Activated naive CD4-positive, alpha-beta T cell treated with anti-CD3 and anti-CD28 coated beads, Interleukin-2, amount 50 U/mL, for 16 hours (primary cell): Measurements from ENCODE around the gene GATA2.
A peak's percentile ranks its signal among the peaks of the same experiment; 100 is the strongest.

Source experiments
- DNase-seq: peaks from one replicate; pipeline ENCODE4 v3.0.0-alpha.2; 2020

GATA2 gene

GRCh38 chr3:128492671-128493569 lies at the start of gene GATA2:
GATA2 (minus strand) TSS chr3:128493201; CDS start chr3:128487031, 6,170 bp downstream.
- DNase-seq: peak; percentile 42

DNA sequence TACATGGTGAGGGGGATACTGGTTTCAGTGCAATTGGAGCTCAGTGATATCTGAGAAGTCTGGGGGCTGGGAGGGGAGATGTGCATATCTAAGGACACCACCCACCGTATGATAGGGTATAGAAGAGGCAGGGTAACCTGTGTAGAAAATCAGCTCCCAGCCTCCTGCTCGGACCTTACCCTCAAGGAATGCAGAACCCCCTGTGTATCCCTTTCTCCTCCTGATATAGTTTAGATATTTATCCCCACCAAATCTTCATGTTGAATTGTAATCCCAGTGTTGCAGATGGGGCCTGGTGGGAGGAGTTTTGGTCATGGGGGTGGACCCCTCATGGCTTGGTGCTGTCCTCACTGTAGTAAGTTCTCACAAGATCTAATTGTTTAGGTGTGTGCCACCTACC lies 48.2 kb upstream of the GATA2 start:
- DNase-seq: no peak

GRCh38 chr3:128539376-128539775 lies 46.4 kb upstream of the GATA2 start:
- DNase-seq: no peak

GRCh38 chr3:128537091-128537703 lies 44.2 kb upstream of the GATA2 start:
- no peak for DNase-seq

DNA sequence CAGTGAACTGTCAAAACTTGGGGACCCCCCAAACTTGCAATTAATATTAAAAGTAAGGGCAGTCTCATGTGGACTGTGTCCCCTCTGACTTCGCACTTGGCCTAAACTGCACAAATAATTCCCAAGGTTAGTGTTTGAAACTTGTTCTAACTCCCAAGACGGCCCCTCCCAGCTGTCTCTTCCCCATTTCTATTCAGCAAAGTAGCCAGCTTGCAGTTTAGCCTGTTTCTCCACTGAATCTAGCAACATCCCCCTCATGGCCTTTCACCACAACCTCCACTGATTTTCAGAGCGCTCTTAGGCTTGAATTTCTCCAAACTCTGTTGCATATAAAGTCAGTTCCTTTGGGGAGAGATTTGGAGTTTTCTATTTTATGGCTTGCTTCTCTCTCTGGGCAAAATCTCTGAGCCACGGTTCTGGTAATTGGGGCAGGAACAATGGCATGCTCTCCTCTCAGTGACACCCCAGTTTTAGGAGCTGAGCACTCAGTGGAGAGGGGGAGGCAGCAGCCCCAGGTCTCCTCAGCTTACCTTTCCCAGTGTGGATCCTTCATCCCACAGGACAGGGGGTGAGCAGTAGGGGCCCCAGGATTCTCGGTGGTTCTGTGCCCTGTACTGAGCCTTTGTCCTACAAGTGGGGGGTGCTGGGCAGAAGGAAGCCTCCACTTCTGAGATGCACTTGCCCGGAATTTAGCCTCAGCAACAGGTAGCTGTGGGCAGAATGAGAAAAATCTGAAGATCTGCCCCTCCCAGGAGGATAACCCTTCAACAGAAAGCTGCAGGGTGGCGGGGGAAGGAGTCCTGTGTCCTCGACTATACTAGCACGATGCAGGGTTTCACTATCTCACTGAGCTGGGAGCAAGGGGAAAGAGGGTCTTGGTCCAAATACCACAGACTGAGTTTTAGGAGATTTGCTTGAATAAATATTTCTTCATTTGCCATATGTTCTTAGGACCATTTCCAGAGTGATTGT lies 39.3 kb upstream of the GATA2 start:
- no peak for DNase-seq

- no peak for DNase-seq
Measured at GRCh38 chr3:128524374-128525299, 31.6 kb upstream of the GATA2 start.

- no peak for DNase-seq
Measured at GRCh38 chr3:128523591-128523990, 30.6 kb upstream of the GATA2 start.

DNA sequence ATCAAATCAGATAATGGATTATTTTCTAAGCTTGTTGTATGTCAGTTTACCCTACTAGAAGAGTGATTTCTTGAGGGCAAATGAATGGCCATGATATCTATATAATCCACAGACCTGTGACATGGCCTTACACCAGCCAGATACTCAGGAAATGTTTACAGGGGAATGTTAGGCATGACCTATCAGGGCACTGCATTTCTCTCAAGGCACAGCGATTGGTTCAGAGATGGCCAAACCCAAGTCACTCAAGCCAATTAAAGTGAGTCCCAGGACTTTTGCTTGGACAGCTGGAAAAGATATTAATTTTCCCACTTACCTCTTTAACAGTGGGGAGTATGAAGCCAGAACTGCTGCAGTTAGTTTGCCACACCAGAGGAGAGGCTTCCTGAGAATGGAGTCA lies 28.7 kb upstream of the GATA2 start:
- no peak for DNase-seq

DNA sequence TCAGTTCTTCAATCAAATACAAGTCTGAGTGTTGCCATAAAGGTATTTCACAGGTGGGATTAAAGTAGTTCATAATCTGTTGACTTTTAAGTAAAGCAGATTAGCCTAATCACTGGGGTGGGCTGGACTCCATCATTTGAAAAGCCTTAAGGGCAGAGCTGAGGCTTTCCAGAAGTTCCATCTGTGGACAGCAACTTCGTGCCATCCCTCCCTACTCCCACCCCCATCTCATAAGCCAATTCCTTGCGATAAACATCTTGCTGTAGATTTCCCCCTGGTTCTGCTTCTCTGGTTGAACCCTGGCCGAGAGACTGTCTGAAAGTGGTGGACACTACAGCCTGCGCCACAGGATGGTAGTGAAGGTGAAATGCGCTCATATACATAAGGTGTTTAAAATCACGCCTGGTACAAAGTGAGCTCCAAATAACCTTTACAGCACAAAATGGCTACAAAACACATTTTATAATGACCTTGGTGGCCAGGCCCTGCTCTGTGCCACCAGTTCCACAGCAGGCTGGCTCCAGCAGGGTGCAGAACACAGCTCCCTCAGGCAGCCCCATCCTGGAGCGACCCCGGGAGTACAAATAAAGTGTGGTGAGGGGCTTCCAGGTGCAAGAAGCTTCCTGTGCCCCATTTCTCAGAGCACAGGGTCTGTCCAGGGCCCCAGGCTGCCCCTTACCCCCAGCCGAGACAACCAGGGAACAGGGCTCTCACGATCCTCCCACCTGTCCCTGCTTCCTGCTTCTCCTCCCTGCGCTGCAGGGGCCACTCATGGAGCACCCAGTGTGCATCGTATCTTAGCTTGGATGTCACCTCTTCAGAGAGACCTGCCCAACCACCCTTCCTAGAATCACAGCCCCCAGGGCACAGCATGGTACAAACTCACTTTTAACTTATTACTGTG lies 25.8 kb upstream of the GATA2 start:
- no peak for DNase-seq

- DNase-seq: no peak
Measured at GRCh38 chr3:128517648-128518047, 24.6 kb upstream of the GATA2 start.

DNA sequence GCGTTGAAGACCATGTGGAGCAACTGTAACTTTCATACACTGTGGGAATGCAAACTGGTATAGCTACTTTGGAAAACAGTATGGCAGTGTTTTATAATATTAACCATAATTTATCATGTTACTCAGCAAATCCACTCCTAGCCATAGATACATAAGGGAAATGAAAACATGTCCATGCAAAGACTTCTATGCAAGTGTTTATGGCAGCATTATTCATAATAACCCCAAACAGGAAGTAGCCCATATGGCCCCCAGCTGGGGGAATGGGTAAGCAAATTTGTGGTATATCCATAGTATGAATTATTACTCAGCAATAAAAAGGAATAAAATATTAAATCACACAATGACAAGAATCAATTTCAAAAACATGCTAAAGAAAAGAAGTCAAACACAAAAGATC lies 23.0 kb upstream of the GATA2 start:
- DNase-seq: no peak

DNA sequence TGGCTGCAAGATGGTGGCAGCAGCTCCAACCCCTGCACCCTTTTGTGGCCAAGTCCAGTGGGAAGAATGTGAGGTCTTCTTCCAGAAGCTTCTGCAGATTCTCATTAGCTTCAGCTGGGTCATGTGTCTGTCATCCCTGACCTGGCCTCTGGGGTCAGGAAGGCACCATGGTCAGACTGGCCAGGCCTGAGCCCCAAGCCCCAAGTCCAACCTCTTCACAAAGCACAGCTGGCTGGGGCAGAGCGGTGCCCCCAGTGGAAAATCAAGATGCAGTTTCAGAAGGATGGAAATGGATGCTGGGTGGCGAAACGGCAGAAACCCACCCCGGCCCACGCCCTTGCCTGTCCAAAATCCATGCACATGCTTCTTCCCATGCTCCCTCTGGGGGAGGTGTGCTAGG lies 15.9 kb upstream of the GATA2 start:
- DNase-seq: no peak

GRCh38 chr3:128506754-128507153 lies 13.8 kb upstream of the GATA2 start:
- DNase-seq: no peak

DNA sequence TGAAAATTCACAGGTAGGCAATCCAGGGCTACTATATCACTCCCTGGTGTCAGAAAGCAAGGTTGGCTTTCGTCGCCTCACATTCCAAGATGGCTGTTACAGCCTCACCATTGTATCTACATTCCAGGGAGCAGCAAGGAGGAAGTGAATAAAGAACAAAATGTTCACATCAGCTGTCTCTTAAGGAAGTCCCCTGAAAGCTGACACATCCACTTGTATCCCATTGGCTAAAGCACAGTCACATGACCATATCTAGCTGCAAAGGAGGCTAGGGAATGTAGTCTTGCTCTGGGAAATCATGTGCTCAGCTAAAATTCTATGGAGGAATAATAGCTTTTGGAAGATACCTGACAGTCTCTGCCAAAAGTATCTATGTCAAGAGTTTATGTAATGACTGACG lies 12.8 kb upstream of the GATA2 start:
- no peak for DNase-seq

- no peak for DNase-seq
Measured at GRCh38 chr3:128504963-128505730, 12.1 kb upstream of the GATA2 start.

GRCh38 chr3:128504533-128504915 lies 11.5 kb upstream of the GATA2 start:
- no peak for DNase-seq

DNA sequence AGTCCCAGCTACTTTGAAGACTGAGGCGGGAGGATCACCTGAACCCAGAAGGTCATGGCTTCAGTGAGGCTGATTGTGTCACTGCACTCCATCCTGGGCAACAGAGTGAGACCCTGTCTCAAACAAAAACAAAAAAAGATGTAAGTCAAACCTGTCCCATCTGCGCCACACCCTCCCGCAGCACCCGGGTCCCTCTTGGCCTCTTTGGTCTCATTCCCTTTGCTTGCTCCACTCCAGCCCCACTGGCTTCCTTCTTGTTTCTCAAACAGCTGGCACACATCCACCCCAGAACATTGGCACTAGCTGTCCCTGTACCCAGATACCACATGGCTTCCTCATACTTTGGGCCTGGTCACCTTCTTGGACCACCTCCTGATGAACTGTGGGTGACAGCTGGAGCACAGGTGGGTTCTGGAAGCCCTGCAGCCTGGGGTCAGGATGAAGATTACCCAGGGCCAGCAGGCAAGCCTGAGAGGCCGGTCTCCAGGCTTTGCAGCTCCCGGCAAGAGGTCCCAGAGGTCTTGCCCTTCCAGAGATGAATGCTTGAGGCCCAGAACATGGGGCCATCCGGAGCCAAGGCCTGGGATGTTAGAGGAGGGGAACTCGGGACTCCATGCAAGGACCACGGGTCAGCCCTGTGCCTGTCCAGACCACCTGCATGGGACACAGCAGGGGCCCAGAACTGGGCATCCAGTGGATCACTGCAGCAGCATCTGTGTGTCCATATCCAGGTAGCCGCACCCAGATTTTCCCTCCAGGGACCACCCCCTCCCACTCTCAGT lies 10.9 kb upstream of the GATA2 start:
- no peak for DNase-seq

GRCh38 chr3:128503164-128503651 lies 10.2 kb upstream of the GATA2 start:
- no peak for DNase-seq

DNA sequence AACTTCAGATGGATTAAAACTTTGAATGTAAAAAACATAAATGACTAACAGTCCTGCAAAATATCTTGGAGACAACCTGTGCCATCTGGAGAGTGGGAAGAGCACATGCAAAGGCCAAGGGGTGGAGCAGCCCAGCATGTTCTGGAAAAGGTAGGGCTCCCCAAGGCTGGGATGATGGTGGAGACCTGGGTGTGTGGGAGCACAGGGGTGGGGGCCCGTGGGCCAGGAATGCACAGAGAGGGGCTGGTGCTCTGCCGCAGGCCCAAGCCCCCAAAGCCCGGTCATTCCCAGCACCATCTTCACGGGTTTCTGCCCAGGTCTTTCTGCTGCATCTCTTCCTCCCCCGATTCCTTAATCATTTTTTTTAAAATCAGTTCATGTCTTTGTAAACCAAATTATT lies 9.7 kb upstream of the GATA2 start:
- no peak for DNase-seq
